Stimulated activated CD4-positive, alpha-beta T cell treated with anti-CD3 and anti-CD28 coated beads, Interleukin-2, amount 100 ng/mL, for 48 hours (primary cell): ENCODE measurements around the gene PHACTR2.
"Not testable (repeated sequence)": the region's sequence is repeated elsewhere in the genome, so short reads cannot be mapped to it uniquely, and the experiment has no call there.

Experiments
- DNase-seq, 2 donors: peaks; one replicate each; pipeline ENCODE4 v3.0.0-alpha.2; 2020

PHACTR2 gene

GRCh38 chr6:143817621-143818020 lies 139.9 kb downstream of the PHACTR2 start:
- DNase-seq = no peak

- DNase-seq = no peak
Measured at GRCh38 chr6:143821359-143821758, 143.6 kb downstream of the PHACTR2 start.

DNA sequence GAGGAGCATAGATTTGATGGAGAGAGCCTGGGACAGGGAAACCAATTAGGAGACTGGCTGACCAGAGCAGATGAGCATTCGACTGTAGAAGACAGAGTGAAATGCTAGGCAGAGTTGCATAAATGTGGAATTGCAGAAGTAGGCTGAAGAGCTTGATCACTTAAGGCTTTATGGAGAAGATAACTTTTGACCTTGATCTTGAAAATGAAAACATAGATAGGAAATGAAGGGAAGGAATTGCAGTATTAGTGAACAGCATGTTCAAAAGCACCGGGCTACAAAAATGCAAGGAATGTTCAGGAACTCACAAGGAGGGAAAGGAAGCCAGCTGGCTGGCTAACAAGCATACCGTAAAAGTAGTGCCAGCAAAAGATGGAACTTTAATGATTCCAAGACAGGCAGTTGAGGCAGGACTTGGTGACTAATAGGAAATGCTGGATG lies 144.8 kb downstream of the PHACTR2 start:
- no peak for DNase-seq

- no peak for DNase-seq
Measured at GRCh38 chr6:143823548-143823947, 145.8 kb downstream of the PHACTR2 start.

DNA sequence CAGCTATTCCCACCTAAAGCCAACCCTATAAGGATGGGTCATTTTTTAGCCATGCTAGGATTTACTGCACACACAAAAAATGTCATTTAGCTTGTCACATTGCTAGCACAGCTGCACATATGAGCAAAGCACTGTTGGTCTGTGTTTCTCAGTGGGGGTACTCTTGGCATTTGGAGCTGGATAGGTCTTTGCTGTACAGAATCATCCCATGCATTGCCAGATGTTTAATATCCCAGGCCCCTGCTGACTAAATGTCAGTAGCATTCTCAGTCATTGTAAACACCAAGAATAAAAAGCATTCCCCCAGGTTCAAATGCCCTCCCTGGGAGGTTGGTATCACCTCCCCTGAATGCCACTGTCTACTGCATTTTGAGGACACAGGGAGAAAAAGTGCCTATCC lies 150.8 kb downstream of the PHACTR2 start:
- DNase-seq = no peak

DNA sequence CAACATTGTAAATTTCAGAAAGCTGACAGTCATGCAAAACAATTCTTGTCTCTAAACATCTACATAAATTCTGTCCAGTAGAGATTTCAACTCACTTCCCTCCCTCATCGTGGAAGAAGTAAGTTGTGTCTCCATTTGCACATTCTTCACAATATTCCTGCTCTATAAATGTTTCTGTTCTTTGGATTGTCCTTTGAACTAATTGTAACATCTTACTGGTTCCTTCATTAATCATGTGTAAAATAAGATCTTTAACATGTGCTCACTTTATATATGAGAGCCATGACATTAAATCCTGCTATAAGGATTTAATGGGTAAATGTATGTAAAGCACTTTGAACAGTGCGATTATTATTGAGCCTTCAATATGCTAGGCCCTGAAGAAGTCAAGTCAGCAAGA lies 158.4 kb downstream of the PHACTR2 start:
- DNase-seq = no peak

GRCh38 chr6:143838395-143838794 lies 160.6 kb downstream of the PHACTR2 start:
- DNase-seq = no peak

- DNase-seq = no peak
Measured at GRCh38 chr6:143839196-143839595, 161.4 kb downstream of the PHACTR2 start.

DNA sequence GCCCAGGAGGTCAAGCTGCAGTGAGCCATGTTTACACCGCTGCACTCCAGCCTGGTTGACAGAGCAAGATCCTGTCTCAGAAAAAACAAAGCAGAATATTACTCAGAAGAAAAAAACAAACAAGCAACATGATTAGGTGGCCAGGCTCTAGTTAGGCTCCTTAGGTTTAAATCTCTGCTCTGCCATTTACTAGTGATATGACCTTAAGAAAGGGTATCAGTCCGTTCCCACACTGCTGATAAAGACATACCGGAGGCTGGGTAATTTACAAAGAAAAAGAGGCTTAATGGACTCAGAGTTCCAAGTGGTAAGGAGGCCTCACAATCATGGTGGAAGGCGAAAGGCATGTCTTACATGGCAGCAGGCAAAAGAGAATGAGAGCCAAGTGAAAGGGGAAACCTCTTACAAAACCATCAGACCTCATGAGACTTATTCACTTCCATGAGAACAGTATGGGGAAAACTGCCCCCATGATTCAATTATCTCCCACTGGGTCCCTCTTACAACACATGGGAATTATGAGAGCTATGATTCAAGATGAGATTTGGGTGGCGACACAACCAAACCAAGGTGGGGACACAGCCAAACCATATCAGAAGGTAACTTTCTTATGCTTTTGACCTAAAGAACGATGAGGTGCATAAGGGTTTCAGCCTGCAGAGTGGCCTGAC lies 163.0 kb downstream of the PHACTR2 start:
- DNase-seq = no peak

- no peak for DNase-seq
Measured at GRCh38 chr6:143842461-143842901, 164.7 kb downstream of the PHACTR2 start.

DNA sequence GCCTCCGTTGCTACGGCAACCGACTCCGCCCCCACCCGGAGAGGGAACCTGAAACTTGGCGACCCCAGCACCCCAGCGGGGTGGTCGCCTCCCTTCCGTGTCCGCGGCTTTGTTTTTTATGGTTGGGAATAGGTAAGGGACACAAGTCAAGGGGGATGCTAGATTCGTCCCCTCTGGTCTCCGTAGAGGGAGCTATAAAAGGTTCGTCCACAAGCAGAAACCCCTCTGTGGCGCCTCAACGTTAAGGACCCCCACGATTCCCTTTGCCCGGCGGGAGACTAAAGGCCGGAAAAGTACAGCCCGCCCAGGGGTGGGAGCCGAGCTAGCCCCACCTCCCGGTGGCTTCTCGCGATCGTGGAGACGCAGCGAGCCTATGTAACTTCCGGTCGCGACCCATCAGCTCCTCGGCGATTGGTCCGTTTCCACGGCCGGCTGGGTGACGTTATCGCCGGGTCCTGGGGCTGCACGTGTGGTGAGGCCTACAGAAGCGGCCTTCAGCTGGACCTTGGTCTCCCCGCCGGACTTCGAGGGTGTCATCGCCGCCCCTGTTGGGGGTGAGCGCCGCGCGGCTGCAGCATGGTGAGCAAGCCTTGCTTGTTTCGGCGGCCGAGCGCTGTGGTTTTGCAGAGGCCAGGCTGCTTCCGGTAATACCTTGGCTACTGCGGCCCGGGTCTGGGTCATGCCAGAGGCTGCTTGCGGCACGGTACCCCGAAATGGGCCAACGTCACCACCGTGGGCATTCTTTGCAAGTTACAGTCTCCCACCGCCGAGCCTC lies 165.3 kb downstream of the PHACTR2 start, which contains the start of gene LTV1:
TSS of gene LTV1 (plus strand) at position 437 of the 775 bp plus-strand sequence. CDS start at position 577, 140 bp downstream.
- DNase-seq = peak; percentile 87 to 91

DNA sequence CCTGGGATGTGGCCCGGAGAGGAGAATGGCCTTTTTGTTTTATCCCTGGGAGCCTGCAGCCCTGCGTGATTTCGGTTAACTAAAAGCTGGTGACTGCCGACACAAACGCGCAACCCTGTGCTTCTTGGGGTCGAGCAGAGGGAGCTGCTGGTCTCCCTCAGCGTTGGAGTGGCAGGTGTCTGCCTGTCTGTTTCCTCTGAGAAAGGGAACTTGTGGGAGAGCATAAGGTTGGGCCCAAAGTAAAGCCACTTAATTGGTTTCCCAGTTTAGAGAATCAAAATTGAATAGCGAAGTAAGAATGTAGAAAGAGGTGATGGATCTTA lies 165.9 kb downstream of the PHACTR2 start:
- DNase-seq = no peak

GRCh38 chr6:143844006-143844405 lies 166.2 kb downstream of the PHACTR2 start:
- DNase-seq = no peak

DNA sequence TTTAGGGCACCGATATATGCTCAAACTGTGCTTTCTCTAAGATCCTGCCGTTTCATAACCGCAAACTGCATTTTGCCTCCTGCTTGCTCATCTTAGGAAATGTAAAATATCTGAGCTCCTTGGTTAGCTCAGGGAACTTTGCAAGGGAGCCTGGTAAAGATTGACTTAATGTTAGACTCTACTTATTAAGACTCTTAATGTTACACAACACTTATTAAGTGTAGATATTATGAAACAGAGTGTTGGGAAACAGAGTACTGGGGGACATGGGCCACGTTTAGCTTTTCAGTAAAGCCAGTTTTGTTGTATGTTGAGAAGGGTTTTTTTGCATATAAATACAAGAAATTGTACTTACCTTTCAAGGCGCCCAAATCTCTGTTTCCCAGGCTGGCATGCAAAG lies 167.3 kb downstream of the PHACTR2 start:
- no peak for DNase-seq

- DNase-seq = not testable (repeated sequence)
Measured at GRCh38 chr6:143851706-143852105, 173.9 kb downstream of the PHACTR2 start.

DNA sequence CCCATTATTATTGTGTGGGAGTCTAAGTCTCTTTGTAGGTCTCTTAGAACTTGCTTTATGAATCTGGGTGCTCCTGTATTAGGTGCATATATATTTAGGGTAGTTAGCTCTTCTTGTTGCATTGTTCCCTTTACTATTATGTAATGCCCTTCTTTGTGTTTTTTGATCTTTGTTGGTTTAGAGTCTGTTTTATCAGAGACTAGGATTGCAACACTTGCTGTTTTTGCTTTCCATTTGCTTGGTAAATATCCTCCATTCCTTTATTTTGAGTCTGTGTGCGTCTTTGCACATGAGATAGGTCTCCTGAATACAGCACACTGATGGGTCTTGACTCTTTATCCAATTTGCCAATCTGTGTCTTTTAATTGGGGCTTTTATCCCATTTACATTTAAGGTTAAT lies 177.3 kb downstream of the PHACTR2 start:
- DNase-seq = not testable (repeated sequence)

- DNase-seq = not testable (repeated sequence)
Measured at GRCh38 chr6:143856762-143857161, 179.0 kb downstream of the PHACTR2 start.

GRCh38 chr6:143857651-143858050 lies 179.9 kb downstream of the PHACTR2 start:
- no peak for DNase-seq

DNA sequence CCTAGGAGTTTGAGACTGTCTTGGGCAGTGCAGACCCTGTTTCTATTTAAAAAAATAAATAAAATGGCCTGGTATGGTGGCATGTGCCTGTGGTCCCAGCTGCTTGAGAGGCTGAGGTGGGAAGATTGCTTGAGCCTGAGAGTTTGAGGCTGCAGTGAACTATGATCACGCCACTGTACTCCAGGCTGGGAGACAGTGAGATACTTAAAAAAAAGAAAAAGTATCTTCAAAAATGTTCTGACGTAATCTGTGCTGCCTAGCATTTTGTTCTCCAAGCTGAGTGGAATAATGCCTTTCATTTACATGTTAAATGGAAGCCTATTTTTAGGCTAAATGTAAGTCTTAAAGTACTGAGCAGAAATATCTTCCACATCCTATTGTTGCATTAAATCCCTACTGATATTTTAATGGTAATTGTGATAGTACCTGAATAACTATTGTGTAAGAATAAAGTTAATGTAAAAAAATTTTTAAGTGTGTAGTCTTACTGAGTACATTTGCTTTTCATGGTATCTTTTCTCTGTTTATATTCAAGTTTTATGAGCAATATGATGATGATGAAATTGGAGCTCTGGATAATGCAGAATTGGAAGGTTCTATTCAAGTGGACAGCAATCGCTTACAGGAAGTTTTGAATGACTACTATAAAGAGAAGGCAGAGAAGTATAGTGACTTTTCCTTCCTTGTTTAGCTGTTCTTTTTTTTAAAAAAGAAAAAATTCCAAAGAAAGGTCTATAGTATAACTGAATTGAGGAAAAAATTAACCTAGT lies 182.3 kb downstream of the PHACTR2 start:
- DNase-seq = no peak

DNA sequence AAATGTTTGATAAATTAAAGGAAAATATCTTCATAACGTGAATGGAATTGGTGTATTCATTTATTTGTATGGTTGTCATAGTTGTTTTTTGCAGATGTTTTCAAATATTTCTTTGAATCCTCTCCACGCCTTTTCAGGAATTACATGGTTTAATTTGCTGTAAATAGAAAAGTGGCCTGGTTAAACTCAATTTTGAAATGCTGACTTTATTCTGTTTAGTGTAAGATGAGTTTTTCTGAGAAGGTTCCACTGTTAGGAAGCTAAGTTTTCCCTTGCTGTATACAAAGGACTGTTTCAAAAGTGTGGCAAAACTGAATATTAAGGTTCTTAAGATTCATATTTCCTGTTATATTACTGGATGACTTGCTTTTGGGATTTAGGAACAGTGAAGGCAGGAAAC lies 186.0 kb downstream of the PHACTR2 start:
- no peak for DNase-seq

DNA sequence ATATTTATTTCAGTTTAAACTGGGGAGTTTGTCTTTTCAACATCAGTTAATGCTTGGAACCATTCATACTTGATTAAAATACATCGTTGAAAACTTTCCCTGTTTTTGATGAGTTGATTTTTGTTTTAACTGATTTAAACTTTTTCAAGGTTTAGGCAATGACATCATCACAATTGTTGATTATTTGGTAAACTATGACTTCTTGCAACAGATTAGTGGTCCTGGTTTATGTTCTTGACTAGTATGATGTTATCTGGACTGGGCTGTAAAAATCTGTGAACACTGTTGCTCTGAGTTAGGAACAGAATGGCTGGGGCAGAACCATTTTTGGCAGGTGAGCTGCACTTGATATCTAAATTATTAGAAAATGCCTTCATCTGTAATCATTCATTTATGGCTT lies 186.5 kb downstream of the PHACTR2 start, which contains the start of gene ZC2HC1B:
TSS of gene ZC2HC1B (plus strand) at position 241 of the 400 bp plus-strand sequence. CDS start at position 307, 66 bp downstream.
- no peak for DNase-seq

- no peak for DNase-seq
Measured at GRCh38 chr6:143867236-143867635, 189.5 kb downstream of the PHACTR2 start.

GRCh38 chr6:143868808-143869207 lies 191.0 kb downstream of the PHACTR2 start:
- DNase-seq = not testable (repeated sequence)
